SK-N-MC (cell line): Measurements from ENCODE around the gene PPP2R2B.

Experiments
- DNase-seq: peaks from one replicate; pipeline ENCODE4 v3.0.0-alpha.2; 2011; ENCODE audit warnings: low read depth, low spot score
- H3K27ac ChIP-seq: fragments of 200-600 bp; sonication (generic); 2 replicates; pipeline ENCODE4 v1.5.1; 2016; ENCODE audit warnings: mixed run types
- H3K36me3 ChIP-seq: fragments of 200-600 bp; sonication (generic); 2 replicates; pipeline ENCODE4 v1.6.1; 2017; ENCODE audit warnings: antibody characterized with exemption, low read length, mixed read lengths; ENCODE audit not compliant: insufficient read depth
- H3K4me3 ChIP-seq: fragments of 200-600 bp; sonication (generic); 2 replicates; pipeline ENCODE4 v1.5.1; 2016
- H3K9ac ChIP-seq: fragments of 200-600 bp; sonication (generic); 2 replicates; pipeline ENCODE4 v1.8.0; 2017; ENCODE audit warnings: mixed run types, mixed read lengths; ENCODE audit not compliant: insufficient read length
- H3K9me3 ChIP-seq: fragments of 200-600 bp; sonication (generic); 2 replicates; pipeline ENCODE4 v1.6.1; 2017; ENCODE audit warnings: low read depth, mild to moderate bottlenecking, antibody characterized with exemption, low read length, moderate library complexity, mixed read lengths
- EZH2 ChIP-seq: fragments of 200-600 bp; sonication (generic); IDR thresholded peaks from one replicate; pipeline ENCODE4 v1.6.1; 2017; ENCODE audit warnings: antibody characterized with exemption
- FOXP2 ChIP-seq: optimal IDR thresholded peaks from 2 replicates; pipeline ENCODE3; 2011; ENCODE audit warnings: mild to moderate bottlenecking, moderate library complexity; ENCODE audit not compliant: insufficient read depth; ENCODE audit errors: extremely low read length, control extremely low read depth
- POLR2AphosphoS5 ChIP-seq: IDR thresholded peaks from 2 replicates; pipeline ENCODE4 v1.6.1; 2012; ENCODE audit warnings: mild to moderate bottlenecking, low read depth, low read length, borderline replicate concordance

Gene PPP2R2B

DNA sequence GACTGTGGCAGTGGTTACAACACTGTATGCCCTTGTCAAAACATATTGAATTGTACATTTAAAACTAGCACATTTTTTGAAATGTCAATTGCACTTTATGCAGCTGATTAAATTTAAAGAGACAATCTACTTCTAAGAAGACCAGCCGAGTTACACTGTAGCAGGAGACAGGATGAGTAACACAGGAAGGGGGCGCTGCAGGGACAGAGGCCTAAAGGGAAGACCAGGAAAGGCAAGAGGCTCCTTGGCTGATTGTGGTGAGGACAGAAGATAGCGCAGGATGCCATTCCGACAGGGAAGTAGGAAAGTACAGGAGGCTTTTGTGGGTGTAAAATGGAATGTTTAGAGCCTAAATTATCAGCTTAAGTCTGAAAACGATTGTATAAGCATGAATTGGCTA lies 28.2 kb upstream of the PPP2R2B start:
- DNase-seq: no peak
- no peak for TF ChIP-seq POLR2AphosphoS5
- no peak for TF ChIP-seq EZH2
- no peak for TF ChIP-seq FOXP2

DNA sequence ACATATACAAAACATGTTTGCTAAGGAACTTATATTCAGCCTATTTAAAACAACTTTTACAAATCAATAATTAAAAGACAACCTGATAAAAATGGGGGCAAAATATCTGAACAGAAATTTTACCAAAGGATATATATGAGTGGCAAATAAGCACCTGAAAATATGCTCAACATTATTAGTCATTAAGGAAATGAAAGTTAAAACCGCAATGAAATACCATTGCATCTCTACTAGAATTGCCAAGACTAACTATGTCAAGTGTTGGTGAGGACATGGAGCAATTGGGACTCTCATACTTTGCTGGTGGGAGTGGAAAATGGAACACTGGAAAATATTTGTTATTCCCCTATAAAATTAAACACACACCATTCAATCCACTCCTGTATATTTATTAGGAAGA lies 26.3 kb upstream of the PPP2R2B start:
- TF ChIP-seq POLR2AphosphoS5: no peak
- TF ChIP-seq EZH2: no peak
- TF ChIP-seq FOXP2: no peak
- no peaks in the 10 kb centered on the region for H3K36me3 ChIP-seq

More for the DNA sequence above, 28.2 kb upstream of the PPP2R2B start:
- H3K9ac ChIP-seq: no peak overlapping the region
- no peak overlapping the region for H3K27ac ChIP-seq
- no peaks in the 10 kb centered on the region for H3K9me3 ChIP-seq
- no peaks in the 10 kb centered on the region for H3K36me3 ChIP-seq
- no peak overlapping the region for H3K4me3 ChIP-seq

DNA sequence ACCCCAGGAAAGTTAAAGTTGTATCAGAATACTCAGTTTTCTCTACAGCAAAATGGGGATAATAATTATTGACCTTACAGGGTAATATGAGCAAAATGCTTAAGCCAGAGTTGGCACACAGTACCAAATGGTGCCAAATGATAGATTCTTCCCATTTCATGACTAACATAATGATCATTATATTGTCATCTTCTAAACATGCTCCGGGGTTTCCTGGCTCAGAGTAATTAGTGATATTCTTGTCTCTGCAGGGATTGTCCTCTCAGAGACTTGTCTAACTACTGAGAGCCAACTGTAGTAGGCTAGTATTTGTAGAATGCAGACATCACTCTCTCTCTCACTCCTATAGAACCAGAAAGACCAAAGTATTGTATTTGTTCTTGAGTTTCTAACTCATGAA lies 25.2 kb upstream of the PPP2R2B start:
- Histone ChIP-seq H3K27ac (no peak overlapping the region), H3K9ac (no peak overlapping the region), H3K36me3 (no peaks in the 10 kb centered on the region)

More for the DNA sequence above, 26.3 kb upstream of the PPP2R2B start:
- Histone ChIP-seq H3K4me3 (no peak overlapping the region), H3K9me3 (no peaks in the 10 kb centered on the region), H3K9ac (no peak overlapping the region), H3K27ac (no peak overlapping the region)
- DNase-seq: no peak

DNA sequence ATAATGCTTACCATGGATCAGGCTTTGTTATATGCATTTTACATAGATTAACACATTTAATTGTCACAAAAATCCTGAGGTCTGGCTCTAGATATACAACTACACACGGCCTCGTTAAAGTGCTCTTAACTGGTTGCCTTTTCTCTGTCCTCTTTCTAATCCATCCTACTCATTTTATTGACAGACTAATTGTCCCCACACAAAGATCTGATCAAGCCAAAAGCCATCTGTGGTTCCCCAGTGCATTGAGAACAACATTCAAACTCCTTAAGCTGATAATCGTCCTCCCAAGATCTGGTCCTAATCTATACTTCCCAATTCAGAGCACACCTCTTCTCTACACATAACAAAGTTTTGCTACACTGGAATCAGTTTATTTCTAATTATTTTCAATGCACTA lies 23.9 kb upstream of the PPP2R2B start:
- no peak for TF ChIP-seq EZH2
- TF ChIP-seq FOXP2: no peak
- no peak for TF ChIP-seq POLR2AphosphoS5
- Histone ChIP-seq H3K27ac (no peak overlapping the region), H3K9me3 (no peaks in the 10 kb centered on the region), H3K4me3 (no peak overlapping the region), H3K36me3 (no peaks in the 10 kb centered on the region), H3K9ac (no peak overlapping the region)
- no peak for DNase-seq

More for the DNA sequence above, 25.2 kb upstream of the PPP2R2B start:
- no peaks in the 10 kb centered on the region for H3K9me3 ChIP-seq
- TF ChIP-seq EZH2 (no peak), POLR2AphosphoS5 (no peak), FOXP2 (no peak)
- no peak for DNase-seq
- no peak overlapping the region for H3K4me3 ChIP-seq

DNA sequence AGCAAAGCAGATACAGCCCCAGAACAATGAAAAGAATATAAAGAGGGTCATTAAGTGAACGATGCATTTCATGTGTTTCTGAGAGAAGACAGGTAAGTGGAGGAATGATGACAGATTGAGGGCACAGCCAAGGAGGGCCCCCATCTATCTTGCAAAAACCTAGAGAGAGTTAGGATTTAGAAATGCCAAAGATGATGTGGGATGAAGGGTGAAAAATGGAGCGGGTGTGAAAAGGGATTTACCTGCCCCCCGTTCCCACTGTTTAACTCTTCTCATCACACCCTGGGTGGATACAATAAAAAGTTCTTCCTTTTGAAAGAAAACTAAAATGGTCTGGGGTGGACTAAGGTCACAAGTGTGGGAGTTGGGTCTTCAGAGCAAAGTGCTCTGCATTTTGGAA lies 18.5 kb upstream of the PPP2R2B start:
- Histone ChIP-seq H3K4me3 (no peak overlapping the region), H3K27ac (no peak overlapping the region), H3K36me3 (no peaks in the 10 kb centered on the region), H3K9ac (no peak overlapping the region), H3K9me3 (no peaks in the 10 kb centered on the region)
- DNase-seq: no peak
- no peak for TF ChIP-seq POLR2AphosphoS5
- no peak for TF ChIP-seq EZH2
- no peak for TF ChIP-seq FOXP2

DNA sequence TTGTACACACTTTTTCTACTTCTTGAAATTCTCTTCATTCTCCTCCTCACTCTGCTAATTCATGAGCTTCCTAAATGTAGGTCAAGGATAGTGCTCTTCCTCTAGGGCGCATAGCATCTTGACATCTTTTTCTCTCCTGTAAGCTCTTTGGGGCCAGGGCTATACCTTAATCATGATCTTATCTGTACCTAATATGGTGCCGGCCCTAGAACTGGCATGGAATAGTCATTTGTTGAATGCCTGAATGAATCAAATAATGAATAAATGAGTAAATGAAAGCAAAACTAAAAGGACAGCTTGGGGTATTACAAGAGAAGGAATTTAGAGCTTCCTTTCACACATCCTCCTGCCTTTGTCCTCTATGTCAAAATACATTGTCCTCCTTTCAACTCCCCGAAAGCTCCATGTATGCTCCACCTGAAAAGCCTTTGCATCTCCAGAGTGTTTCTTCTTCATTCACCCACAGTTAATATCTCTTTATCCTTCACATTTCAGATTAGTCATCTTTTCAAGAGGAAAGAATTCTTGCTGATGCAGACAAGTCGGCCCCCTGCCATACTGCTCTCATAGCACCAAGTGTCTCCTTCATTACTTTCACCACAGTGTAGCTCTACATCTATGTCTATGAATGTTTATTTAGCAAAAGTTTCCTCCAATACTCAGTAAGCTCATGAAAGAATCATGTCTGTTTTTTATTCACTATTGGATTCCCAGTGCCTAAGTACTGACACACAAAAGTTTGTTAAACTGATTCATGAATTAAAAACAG lies 16.4 kb upstream of the PPP2R2B start:
- Histone ChIP-seq H3K9ac (no peak overlapping the region), H3K36me3 (no peaks in the 10 kb centered on the region), H3K4me3 (no peak overlapping the region), H3K27ac (no peak overlapping the region), H3K9me3 (no peaks in the 10 kb centered on the region)
- TF ChIP-seq EZH2 (no peak), FOXP2 (no peak), POLR2AphosphoS5 (no peak)
- DNase-seq: no peak

DNA sequence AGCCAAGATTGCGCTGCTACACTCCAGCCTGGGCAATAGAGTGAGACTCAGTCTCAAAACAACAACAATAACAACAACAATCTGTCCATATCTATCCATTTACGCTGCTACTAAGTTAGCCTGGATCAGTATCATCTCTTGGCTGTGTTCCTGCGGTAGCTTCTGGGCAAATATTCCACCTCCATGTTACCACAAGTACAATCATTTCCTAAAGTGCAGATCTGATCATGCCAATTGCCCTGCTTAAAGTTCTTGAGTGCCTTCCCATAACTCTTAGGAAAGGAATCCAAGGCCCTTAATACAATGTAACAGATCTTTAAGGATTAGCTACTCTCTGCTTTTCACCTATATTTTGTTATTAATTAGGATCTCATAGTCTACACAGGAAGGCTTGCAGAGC lies 15.4 kb upstream of the PPP2R2B start:
- TF ChIP-seq POLR2AphosphoS5 (no peak), EZH2 (no peak), FOXP2 (no peak)
- no peak overlapping the region for H3K4me3 ChIP-seq
- H3K36me3 ChIP-seq: no peaks in the 10 kb centered on the region
- H3K27ac ChIP-seq: no peak overlapping the region
- DNase-seq: no peak
- no peak overlapping the region for H3K9ac ChIP-seq
- H3K9me3 ChIP-seq: no peaks in the 10 kb centered on the region

DNA sequence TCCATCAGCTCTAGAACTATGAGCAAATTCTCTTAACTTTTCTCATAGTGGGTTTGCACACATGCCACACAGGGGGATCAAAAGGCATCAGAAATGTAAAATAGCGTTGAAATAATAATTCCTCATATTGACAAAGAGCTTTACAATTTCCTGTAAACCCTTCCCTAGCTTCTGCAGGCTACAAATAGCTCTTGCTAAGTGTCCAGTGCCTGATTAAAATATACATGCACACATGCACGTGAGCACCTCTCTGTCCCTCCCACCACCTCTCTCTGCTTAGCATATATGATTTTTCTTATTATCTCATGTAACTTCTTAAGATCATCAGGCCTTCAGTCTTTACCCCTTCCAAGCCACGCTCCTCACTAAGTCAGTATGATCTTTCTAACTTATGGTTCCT lies 13.7 kb upstream of the PPP2R2B start:
- Histone ChIP-seq H3K27ac (no peak overlapping the region), H3K4me3 (no peak overlapping the region), H3K9ac (no peak overlapping the region), H3K9me3 (no peaks in the 10 kb centered on the region), H3K36me3 (no peaks in the 10 kb centered on the region)
- no peak for DNase-seq
- no peak for TF ChIP-seq FOXP2
- no peak for TF ChIP-seq POLR2AphosphoS5
- TF ChIP-seq EZH2: no peak
